Measurements from ENCODE around the gene STK32A.

STK32A gene

GRCh38 chr5:147398860-147399259, 164.0 kb downstream of the STK32A start:
- no peak overlapping the region for H3K27ac ChIP-seq
- no peaks in the 10 kb centered on the region for H3K27me3 ChIP-seq (replicated peaks)
- DNase-seq, result no peak
- H3K4me3 ChIP-seq (ENCODE audit: low read depth, low read length), result no peak overlapping the region
- no peaks in the 10 kb centered on the region for H3K36me3 ChIP-seq (replicated peaks)
- TF ChIP-seq, protein P1, sequence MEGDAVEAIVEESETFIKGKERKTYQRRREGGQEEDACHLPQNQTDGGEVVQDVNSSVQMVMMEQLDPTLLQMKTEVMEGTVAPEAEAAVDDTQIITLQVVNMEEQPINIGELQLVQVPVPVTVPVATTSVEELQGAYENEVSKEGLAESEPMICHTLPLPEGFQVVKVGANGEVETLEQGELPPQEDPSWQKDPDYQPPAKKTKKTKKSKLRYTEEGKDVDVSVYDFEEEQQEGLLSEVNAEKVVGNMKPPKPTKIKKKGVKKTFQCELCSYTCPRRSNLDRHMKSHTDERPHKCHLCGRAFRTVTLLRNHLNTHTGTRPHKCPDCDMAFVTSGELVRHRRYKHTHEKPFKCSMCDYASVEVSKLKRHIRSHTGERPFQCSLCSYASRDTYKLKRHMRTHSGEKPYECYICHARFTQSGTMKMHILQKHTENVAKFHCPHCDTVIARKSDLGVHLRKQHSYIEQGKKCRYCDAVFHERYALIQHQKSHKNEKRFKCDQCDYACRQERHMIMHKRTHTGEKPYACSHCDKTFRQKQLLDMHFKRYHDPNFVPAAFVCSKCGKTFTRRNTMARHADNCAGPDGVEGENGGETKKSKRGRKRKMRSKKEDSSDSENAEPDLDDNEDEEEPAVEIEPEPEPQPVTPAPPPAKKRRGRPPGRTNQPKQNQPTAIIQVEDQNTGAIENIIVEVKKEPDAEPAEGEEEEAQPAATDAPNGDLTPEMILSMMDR (IDR thresholded peaks at IDR 0.05; ENCODE audit: low read depth, low read length, missing control alignments), result no peak
- in situ Hi-C loops (cut with HindIII; ENCODE audit: low pct_ligation_motif_present, low sequenced_read_pairs), result no loop called here

- DNase-seq, result no peak
- H3K36me3 ChIP-seq (replicated peaks), result no peaks in the 10 kb centered on the region
- TF ChIP-seq, protein P1 (IDR thresholded peaks at IDR 0.05; ENCODE audit: low read depth, low read length, missing control alignments), result no peak
- no peaks in the 10 kb centered on the region for H3K27me3 ChIP-seq (replicated peaks)
- no peak overlapping the region for H3K4me3 ChIP-seq (ENCODE audit: low read depth, low read length)
- peak overlapping the region; percentile 3 for H3K27ac ChIP-seq
- in situ Hi-C loops (cut with HindIII; ENCODE audit: low pct_ligation_motif_present, low sequenced_read_pairs), result no loop called here
These were observed 165.4 kb downstream of the STK32A start for GRCh38 chr5:147400126-147400809.

DNA sequence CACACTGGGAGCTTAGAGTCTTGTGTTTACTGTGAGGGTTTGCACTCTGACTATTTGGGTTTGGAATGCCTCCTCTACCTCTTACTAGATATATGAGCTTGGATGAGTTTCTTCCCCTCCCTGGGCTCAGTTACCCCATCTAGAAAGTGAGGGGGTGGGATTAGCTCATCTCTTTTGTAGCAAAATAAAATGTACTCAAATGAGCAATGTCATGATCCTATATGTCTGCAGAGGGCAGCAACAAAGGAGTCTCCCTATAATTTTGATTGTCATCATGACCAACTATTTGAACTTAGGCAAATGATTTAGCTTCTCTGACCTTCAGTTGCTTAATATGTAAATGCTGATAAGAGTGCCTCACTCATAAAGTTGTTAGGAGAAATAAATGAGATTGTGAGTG, 166.1 kb downstream of the STK32A start:
- H3K36me3 ChIP-seq (replicated peaks), result no peaks in the 10 kb centered on the region
- DNase-seq, result no peak
- TF ChIP-seq, protein P1 (IDR thresholded peaks at IDR 0.05; ENCODE audit: low read depth, low read length, missing control alignments), result no peak
- H3K4me3 ChIP-seq (ENCODE audit: low read depth, low read length), result no peak overlapping the region
- no peaks in the 10 kb centered on the region for H3K27me3 ChIP-seq (replicated peaks)
- in situ Hi-C loops (cut with HindIII; ENCODE audit: low pct_ligation_motif_present, low sequenced_read_pairs), result no loop called here
- H3K27ac ChIP-seq, result no peak overlapping the region

- TF ChIP-seq, protein P1 (IDR thresholded peaks at IDR 0.05; ENCODE audit: low read depth, low read length, missing control alignments), result no peak
- Histone ChIP-seq H3K4me3 (ENCODE audit: low read depth, low read length) (peak overlapping the region; percentile 3), H3K36me3 (replicated peaks) (no peaks in the 10 kb centered on the region), H3K27ac (peak overlapping the region; percentile 98), H3K27me3 (replicated peaks) (no peaks in the 10 kb centered on the region)
- peak; percentile 98 for DNase-seq
- in situ Hi-C loops (cut with HindIII; ENCODE audit: low pct_ligation_motif_present, low sequenced_read_pairs), result no loop called here
These were observed 169.1 kb downstream of the STK32A start for GRCh38 chr5:147403651-147404640.

DNA sequence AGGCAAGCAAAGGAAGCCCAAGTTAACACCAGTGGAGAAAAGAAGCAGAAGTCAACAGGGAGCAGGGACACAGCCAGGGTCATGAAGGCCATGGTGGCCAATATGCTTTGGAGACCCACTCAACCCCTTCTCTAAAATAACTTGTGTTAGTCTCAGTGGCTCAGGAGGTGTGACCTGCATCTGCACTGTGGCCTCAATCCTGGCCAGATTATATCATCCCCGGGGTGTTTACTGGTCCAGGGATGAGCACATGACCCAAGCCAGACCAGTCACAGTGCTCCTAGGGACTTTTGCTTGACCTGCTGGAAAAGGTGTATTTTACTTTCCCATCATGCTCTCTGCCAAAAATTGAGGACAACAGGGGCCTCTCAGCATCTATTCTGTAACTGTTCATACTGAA, 169.9 kb downstream of the STK32A start:
- H3K36me3 ChIP-seq (replicated peaks), result no peaks in the 10 kb centered on the region
- no peaks in the 10 kb centered on the region for H3K27me3 ChIP-seq (replicated peaks)
- TF ChIP-seq, protein P1 (IDR thresholded peaks at IDR 0.05; ENCODE audit: low read depth, low read length, missing control alignments), result no peak
- H3K27ac ChIP-seq, result peak overlapping the region; percentile 98
- DNase-seq, result no peak
- H3K4me3 ChIP-seq (ENCODE audit: low read depth, low read length), result no peak overlapping the region
- in situ Hi-C loops (cut with HindIII; ENCODE audit: low pct_ligation_motif_present, low sequenced_read_pairs), result no loop called here

Data from brain microvascular endothelial cell (primary cell).